Dedifferentiated amniotic fluid mesenchymal stem cell (primary cell): ENCODE data around the gene SEPSECS.

ENCODE experiments used
- DNase-seq: peaks from one replicate; pipeline ENCODE4 v3.0.0-alpha.2; 2016; ENCODE audit errors: extremely low spot score

Gene SEPSECS

GRCh38 chr4:25155947-25156346 is 4.3 kb downstream of the SEPSECS start:
- DNase-seq = no peak

DNA sequence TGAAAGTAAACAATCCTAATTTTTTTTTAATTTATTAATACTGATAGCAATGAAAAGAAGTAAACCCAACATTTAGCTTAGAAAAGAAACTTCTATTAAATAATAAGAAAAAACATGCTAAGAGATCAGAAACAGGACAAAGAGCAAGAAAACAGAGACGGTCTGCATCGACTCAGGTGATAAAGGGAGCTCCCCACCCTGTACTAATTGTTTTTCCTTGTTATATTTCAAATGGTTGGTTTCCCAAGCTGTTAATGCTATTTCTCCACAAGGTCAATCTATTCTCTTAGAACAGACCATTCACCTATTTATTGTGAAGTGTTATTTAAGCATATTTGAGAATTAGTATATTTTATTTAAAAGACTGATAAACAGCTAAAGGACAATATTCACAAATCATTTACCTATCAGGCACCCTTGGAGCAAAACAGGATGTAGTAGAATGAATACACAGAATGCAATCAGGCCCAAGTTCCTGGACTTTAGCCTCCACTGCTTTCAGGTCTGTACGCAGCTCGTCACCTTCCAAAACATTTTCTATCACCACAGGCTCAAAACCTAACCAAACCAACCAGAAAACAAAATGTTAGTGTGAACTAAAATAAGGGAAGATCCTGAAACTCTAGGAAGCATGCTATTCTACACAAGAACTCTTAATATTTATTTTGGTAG is 5.5 kb downstream of the SEPSECS start:
- no peak for DNase-seq

DNA sequence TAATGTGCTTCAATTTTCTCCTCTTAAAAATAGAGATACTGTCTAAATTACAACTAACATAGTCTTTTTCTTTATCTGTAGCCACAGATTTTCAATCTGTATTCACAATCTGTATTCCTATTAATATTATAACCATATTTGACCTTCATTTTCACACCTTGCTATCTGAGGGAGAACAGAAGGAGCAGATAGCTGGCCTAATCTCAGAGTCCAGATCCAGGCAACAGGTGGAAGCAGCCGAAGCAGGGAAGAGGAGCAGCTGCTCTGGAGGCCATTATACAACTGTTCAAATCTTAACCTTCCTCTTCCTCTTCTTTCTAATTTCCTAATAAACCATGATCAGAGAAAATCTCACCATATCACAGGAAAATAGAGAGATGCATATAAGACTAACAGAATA is 14.2 kb downstream of the SEPSECS start:
- no peak for DNase-seq

GRCh38 chr4:25144870-25145481 is 15.3 kb downstream of the SEPSECS start:
- peak; percentile 32 for DNase-seq

DNA sequence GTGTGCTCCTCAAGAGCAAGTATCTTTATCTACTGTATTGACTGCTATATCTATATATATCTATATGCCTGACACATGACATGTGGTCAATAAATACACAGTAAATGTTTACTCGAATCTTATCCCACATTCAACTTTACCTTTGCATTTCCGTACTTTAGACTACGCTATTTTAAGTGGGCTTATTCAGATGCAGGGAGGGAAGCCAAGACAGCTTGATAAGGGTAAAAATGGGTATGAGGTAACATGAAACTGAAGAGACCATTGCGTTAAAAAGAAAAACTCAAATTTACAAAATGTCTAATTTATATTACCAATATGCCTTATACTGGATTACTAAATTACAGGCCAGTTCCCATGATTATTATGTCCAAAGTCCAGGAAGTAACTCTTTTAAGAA is 17.8 kb downstream of the SEPSECS start:
- DNase-seq = no peak

- DNase-seq = no peak
Measured at GRCh38 chr4:25141592-25141991, 18.7 kb downstream of the SEPSECS start.

- DNase-seq = no peak
Measured at GRCh38 chr4:25133132-25133531, 27.1 kb downstream of the SEPSECS start.

DNA sequence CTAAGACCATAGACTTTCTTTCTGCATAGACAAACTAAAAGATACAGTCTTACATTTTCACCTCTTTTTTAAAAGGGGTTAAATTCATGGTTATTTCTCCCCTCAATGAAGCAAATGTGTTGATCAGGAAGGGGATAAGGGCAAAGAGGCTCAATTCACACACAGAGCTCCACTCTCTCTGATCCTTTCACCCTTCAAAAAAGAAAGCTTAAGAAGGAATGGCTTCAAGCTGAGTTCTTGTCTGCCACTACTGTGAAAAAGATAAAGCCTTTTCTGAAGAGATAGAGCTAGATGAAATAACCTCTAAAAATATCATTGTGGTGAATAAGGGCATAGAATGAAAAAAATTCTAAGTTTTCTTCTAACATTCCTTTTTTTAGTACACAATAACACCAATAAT is 28.3 kb downstream of the SEPSECS start:
- no peak for DNase-seq

DNA sequence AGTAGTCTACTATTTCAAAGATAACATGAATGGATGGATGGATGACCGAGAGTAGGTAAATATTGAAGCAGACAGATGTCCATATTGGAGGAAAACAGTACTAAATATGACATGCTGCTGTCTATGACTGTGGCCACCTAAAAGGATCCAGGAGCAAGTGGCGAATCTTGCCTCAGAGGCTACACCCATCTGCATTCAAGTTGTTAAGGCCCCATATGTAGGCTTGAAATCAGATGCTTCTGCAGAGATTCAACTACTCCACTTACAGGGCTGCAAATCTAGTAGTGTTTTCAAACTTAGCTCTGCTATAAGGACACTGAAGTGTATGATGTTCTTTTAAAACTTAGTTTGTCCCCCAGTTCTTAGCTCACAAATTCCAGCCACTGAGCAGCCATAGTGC is 28.9 kb downstream of the SEPSECS start:
- DNase-seq = no peak

DNA sequence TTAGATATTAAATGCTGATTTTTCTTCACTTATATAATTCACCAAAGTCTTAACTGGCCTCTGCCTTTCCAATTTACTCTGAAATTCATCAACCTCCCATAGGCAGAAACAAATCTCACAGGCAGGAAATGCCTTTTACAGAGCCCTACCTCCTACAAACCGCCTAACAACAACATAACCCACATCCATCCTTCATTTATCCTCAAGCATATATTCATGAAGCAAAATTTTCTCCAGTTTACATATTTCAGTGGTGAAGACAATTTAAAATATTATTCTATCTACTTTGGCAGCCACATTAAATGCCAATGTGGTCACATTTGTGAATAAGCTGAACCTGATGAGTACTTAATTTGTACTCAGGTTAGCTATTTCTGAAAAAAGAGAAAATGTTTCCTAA is 30.3 kb downstream of the SEPSECS start:
- DNase-seq = no peak

DNA sequence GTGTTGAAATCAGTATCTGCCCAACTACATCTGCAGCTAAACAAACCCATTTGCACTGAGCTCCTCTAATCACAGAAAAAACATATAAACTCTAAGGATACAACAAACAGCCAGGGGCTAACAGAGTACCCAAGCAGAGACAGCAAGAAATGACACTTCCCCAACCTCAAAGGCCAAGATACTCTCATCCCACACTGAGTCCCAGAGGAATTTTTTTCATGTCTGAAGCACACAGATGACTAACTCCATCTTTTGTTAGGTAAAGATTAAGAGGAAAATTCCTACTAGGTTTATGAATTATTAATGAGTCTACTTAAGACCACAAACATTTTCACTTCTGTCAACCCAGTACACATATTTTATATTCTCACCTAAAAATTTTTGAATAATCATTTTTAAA is 31.6 kb downstream of the SEPSECS start:
- DNase-seq = no peak

GRCh38 chr4:25123236-25123635 is 37.0 kb downstream of the SEPSECS start:
- DNase-seq = no peak

- DNase-seq = no peak
Measured at GRCh38 chr4:25120146-25120940, 39.9 kb downstream of the SEPSECS start.

DNA sequence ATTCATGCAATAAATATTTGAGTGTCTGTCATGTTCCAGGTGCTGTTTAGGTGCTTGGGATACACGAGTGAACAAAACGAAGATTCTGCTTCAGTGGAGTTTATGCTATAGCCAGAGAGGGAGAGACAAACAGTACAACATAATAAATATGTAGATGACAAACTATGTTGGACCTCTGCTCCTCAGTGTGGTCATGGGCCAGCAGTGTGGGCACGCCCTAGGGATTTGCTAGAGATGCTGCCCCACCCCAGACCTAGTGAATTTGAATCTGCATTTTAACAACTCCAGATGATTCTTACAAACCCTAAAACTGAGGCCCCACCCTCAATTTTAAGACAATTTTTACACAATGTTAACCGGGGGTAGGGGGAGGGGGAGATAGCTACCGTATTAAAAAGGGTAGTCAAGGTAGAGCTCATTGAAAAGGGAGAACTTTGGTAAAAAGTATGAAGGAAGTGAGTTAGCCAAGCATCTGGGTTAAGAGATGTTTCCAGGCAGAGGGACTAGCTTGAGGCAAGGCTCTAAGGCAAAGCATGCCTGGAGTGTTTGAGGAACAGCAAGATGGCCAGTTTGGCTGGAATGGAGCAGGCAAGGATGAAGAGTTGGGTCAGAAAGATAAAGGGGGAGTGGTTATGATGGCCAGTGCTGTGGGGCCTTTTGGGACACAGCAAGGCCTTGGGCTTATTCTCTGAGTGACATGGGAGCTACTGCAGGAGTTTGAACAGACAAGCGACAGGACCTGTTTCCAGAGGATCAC is 42.4 kb downstream of the SEPSECS start:
- no peak for DNase-seq

DNA sequence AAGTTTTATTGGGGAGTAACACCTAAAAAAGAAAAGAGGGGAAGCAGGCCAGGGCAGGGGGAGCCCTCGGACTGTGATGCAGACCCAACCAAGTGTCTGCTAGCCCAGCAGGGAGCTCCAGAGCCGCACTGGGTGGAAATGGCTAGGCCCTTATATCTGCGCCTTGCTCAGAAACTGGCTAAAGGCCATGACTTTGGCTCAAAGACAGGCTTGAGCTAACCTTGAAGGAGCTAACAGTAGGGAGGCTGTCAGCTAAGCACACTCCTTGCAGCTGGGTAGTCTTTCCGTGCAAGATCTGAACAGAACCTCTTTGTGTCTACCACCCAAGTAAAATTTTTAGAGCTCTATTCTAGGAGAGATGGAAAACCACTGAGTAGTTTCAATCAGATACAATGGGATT is 43.0 kb downstream of the SEPSECS start:
- no peak for DNase-seq

- DNase-seq = no peak
Measured at GRCh38 chr4:25113915-25114904, 46.0 kb downstream of the SEPSECS start.

DNA sequence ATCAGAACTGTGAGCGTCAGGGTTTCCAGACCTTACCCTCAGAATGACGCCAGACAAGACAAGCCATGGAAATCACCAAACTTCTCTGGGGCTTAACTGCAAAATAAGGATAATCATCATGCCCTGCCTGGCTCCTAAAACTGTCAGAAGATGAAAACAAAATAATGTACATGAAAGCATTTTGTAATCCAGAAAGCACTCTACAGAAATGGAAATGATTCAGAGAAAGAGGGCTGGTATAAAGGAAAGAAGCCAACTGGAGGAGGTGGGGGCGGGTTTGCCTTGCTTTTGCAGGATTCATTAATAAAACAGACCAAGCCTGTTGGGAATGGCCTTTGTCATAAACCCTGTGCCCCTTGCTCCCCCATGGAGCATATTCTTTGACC is 47.3 kb downstream of the SEPSECS start:
- no peak for DNase-seq

GRCh38 chr4:25112366-25112994 is 47.8 kb downstream of the SEPSECS start:
- DNase-seq = no peak

DNA sequence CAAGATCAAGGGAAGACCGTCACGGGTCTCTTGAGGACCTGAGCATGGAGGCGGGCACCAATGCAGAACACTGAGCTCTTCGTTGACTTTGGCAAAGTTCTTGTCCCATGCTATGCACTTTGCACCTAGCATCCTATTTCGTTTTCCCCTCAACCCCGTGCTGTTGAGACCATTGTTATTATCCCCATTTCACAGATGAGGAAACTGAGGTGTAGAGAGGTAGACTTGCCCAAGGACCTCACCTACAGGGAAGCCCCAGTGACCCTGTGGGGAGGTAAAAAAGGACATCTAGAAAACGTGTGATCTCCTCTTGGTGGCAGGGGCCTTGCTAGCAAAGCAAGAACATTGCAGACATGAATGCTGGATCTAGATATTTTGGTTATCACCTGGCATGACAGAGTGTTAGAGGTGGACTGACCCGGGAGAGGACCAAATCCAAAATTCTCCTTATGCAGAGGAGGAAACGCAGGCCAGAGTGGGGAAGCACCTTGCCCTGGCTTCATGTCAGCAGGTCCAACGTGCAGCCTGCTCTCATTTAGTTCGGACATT is 48.5 kb downstream of the SEPSECS start:
- DNase-seq = no peak
